Muscle layer of duodenum (tissue), 2 donors: ENCODE measurements around the gene NAA38.

Experiments used
- H3K27ac ChIP-seq: one replicate; pipeline ENCODE4 v1.7.0; 2013; ENCODE audit warnings: mild to moderate bottlenecking, low read length
- H3K27me3 ChIP-seq: one replicate; pipeline ENCODE4 v1.7.0; 2013; ENCODE audit warnings: low read depth, mild to moderate bottlenecking, control low read depth, low read length
- H3K36me3 ChIP-seq, 2 donors: one replicate each; pipeline ENCODE4 v1.7.0; 2013; ENCODE audit warnings: low read length in 2 of 2, control low read depth in 1 of 2, mild to moderate bottlenecking in 1 of 2; ENCODE audit not compliant: insufficient read depth in 2 of 2, control insufficient read depth in 1 of 2
- H3K4me1 ChIP-seq, 2 donors: one replicate each; pipeline ENCODE4 v1.7.0; 2013; ENCODE audit warnings: low read length in 2 of 2, mild to moderate bottlenecking in 2 of 2, control low read depth in 1 of 2, moderate library complexity in 1 of 2; ENCODE audit not compliant: insufficient read depth in 2 of 2, control insufficient read depth in 1 of 2
- H3K4me3 ChIP-seq, 2 donors: one replicate each; pipeline ENCODE4 v1.7.0; 2013; ENCODE audit warnings: low read length in 2 of 2, low read depth in 1 of 2, mild to moderate bottlenecking in 1 of 2
- H3K9me3 ChIP-seq, 2 donors: one replicate each; pipeline ENCODE4 v1.7.0; 2013; ENCODE audit warnings: low read length in 2 of 2, control low read depth in 1 of 2, mild to moderate bottlenecking in 1 of 2; ENCODE audit not compliant: control insufficient read depth in 1 of 2
- donor health status: healthy.

NAA38 gene

GRCh38 chr17:7856811-7857712, at the start of gene NAA38:
Gene NAA38, minus strand, starts transcription at chr17:7857559. Its CDS starts 96 bp downstream, at chr17:7857463.
- Histone ChIP-seq H3K9me3 (no peaks in the 10 kb centered on the region), H3K27ac (peak within 1 kb of the TSS; percentile 100), H3K4me3 (peak within 1 kb of the TSS; percentile 90 to 97), H3K4me1 (peaks cover 18 to 34% of the 10 kb centered on the region in 2 donors), H3K36me3 (peaks cover 14 to 35% of the 10 kb centered on the region in 2 donors), H3K27me3 (no peaks in the 10 kb centered on the region)

- Histone ChIP-seq H3K4me1 (no peaks in the 10 kb centered on the region), H3K9me3 (no peaks in the 10 kb centered on the region), H3K36me3 (peaks cover 87 to 93% of the 10 kb centered on the region in 2 donors), H3K27ac (no peak overlapping the region), H3K4me3 (no peak overlapping the region), H3K27me3 (no peaks in the 10 kb centered on the region)
These were observed 46.1 kb upstream of the NAA38 start for GRCh38 chr17:7903154-7904103.

- H3K36me3 ChIP-seq, result peaks cover 76 to 77% of the 10 kb centered on the region in 2 donors
- no peak overlapping the region for H3K27ac ChIP-seq
- H3K4me3 ChIP-seq, result no peak overlapping the region
- no peaks in the 10 kb centered on the region for H3K9me3 ChIP-seq
- H3K4me1 ChIP-seq, result no peaks in the 10 kb centered on the region
- H3K27me3 ChIP-seq, result no peaks in the 10 kb centered on the region
These were observed 40.4 kb upstream of the NAA38 start for GRCh38 chr17:7897773-7898172.

- no peaks in the 10 kb centered on the region for H3K27me3 ChIP-seq
- H3K4me1 ChIP-seq, result no peaks in the 10 kb centered on the region
- H3K9me3 ChIP-seq, result no peaks in the 10 kb centered on the region
- no peak overlapping the region for H3K4me3 ChIP-seq
- no peak overlapping the region for H3K27ac ChIP-seq
- peaks cover 72 to 73% of the 10 kb centered on the region in 2 donors for H3K36me3 ChIP-seq
These were observed 39.7 kb upstream of the NAA38 start for GRCh38 chr17:7897090-7897489.

GRCh38 chr17:7894866-7895265, 37.5 kb upstream of the NAA38 start:
- Histone ChIP-seq H3K4me1 (peaks cover under 1 to 8% of the 10 kb centered on the region in 2 donors), H3K27me3 (no peaks in the 10 kb centered on the region), H3K9me3 (no peaks in the 10 kb centered on the region), H3K4me3 (no peak overlapping the region), H3K36me3 (peaks cover 60 to 68% of the 10 kb centered on the region in 2 donors), H3K27ac (no peak overlapping the region)

- H3K4me3 ChIP-seq, result no peak overlapping the region
- peaks cover 54 to 62% of the 10 kb centered on the region in 2 donors for H3K36me3 ChIP-seq
- peaks cover 7 to 14% of the 10 kb centered on the region in 2 donors for H3K4me1 ChIP-seq
- H3K27ac ChIP-seq, result no peak overlapping the region
- H3K9me3 ChIP-seq, result no peaks in the 10 kb centered on the region
- no peaks in the 10 kb centered on the region for H3K27me3 ChIP-seq
These were observed 36.9 kb upstream of the NAA38 start for GRCh38 chr17:7894226-7894625.

- no peak overlapping the region for H3K27ac ChIP-seq
- no peaks in the 10 kb centered on the region for H3K27me3 ChIP-seq
- no peaks in the 10 kb centered on the region for H3K9me3 ChIP-seq
- peaks cover 16 to 23% of the 10 kb centered on the region in 2 donors for H3K4me1 ChIP-seq
- H3K36me3 ChIP-seq, result peaks cover 45 to 53% of the 10 kb centered on the region in 2 donors
- H3K4me3 ChIP-seq, result no peak overlapping the region
These were observed 36.0 kb upstream of the NAA38 start for GRCh38 chr17:7893187-7893880.

- peak overlapping the region; percentile 75 to 90 for H3K4me3 ChIP-seq
These were observed 32.0 kb upstream of the NAA38 start for GRCh38 chr17:7889166-7889955.

GRCh38 chr17:7888184-7888920, 31.0 kb upstream of the NAA38 start, which contains the start of gene CHD3:
Gene CHD3, plus strand, starts transcription at chr17:7888789. Its CDS starts 212 bp downstream, at chr17:7889001.
- H3K27me3 ChIP-seq, result no peaks in the 10 kb centered on the region
- no peaks in the 10 kb centered on the region for H3K9me3 ChIP-seq
- H3K4me1 ChIP-seq, result peaks cover 28 to 51% of the 10 kb centered on the region in 2 donors
- H3K27ac ChIP-seq, result peak within 1 kb of the TSS; percentile 94
- peak within 1 kb of the TSS; percentile 75 to 90 for H3K4me3 ChIP-seq
- H3K36me3 ChIP-seq, result peaks cover 7 to 17% of the 10 kb centered on the region in 2 donors

More at GRCh38 chr17:7889166-7889955, 32.0 kb upstream of the NAA38 start:
- H3K9me3 ChIP-seq, result no peaks in the 10 kb centered on the region
- H3K36me3 ChIP-seq, result peaks cover 17 to 27% of the 10 kb centered on the region in 2 donors
- peaks cover 28 to 47% of the 10 kb centered on the region in 2 donors for H3K4me1 ChIP-seq
- no peaks in the 10 kb centered on the region for H3K27me3 ChIP-seq
- peak overlapping the region; percentile 94 for H3K27ac ChIP-seq
